SHP77 (cell line): ENCODE data around the gene TPM1.

Experiments
- DNase-seq, 2 experiments: peaks; one replicate each; lab custom pipeline; 2025; lab: John Stamatoyannopoulos, UW

The TPM1 gene

DNA sequence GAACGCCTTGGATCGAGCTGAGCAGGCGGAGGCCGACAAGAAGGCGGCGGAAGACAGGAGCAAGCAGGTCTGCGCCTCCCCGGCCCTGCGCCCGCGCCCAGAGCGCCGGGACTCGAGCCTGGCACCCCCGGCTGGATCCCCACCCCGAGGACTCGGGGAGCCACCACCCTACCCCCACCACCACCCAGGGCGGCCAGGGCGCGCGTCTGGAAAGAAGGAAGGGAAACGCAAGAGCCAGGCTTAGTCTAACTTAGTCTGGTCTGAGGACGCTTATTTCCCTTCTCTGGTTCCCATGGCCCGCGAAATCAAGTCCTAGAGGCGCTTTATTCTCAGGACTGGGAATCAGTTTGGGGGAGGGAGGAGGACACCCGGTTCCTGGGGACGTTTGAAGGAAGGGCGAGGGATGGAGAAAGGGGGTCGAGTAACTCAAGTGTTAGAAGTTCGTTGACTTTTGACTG, 359 bp downstream of the TPM1 start:
- no peak for DNase-seq

DNA sequence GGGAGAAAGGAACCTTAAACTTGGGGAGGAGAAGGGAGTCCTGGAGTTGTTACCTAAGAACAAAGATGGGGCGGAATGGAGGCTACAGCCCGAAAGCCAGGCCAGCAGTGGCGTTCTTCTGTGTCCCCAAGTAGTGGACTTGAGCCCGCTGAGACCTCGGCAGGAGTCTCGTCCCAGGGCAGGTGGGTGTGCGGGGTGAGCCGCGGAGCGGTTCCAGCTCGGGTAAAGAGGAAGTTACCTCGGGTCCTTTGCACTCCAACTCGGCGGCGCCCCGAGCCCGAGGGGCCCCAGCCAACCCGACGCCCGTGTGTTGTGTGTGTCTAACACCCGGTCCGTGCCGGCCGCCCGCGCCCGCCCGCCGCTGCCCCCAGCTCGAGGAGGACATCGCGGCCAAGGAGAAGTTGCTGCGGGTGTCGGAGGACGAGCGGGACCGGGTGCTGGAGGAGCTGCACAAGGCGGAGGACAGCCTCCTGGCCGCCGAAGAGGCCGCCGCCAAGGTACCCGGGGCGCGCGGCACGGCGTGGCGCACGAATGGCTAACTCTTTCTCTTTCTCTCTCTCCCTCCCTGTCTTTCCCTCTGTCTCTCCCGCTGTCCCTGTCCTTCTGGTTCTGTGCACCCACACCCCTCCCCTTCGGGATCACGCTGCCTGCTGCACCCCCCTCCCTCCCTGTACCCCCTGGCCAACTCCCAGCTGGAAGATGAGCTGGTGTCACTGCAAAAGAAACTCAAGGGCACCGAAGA, 959 bp downstream of the TPM1 start:
- DNase-seq, result no peak

DNA sequence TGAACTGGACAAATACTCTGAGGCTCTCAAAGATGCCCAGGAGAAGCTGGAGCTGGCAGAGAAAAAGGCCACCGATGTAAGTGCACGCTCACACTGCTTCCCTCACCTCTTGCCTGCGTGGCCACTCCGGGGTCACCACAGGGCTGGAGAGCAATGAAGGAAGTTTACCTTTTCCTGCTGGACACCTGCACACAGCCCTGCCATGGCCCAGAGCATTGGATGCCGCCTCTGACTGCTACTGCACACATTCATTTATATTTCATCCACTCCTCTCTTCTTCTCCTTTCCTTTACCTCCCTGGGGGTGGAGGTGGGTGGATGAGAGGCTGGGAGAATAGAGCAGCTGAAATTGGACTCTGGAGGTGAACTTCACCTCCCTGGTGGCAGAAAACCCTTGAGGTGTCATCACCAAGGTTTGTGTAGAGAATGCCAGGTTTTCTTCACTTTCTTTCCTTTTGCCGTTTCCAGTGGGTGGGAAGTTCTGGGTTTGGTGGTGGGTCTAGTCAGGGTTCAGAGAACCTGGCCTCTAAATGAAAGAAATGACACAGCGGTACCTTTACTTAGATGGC, 1.6 kb downstream of the TPM1 start:
- no peak for DNase-seq

DNA sequence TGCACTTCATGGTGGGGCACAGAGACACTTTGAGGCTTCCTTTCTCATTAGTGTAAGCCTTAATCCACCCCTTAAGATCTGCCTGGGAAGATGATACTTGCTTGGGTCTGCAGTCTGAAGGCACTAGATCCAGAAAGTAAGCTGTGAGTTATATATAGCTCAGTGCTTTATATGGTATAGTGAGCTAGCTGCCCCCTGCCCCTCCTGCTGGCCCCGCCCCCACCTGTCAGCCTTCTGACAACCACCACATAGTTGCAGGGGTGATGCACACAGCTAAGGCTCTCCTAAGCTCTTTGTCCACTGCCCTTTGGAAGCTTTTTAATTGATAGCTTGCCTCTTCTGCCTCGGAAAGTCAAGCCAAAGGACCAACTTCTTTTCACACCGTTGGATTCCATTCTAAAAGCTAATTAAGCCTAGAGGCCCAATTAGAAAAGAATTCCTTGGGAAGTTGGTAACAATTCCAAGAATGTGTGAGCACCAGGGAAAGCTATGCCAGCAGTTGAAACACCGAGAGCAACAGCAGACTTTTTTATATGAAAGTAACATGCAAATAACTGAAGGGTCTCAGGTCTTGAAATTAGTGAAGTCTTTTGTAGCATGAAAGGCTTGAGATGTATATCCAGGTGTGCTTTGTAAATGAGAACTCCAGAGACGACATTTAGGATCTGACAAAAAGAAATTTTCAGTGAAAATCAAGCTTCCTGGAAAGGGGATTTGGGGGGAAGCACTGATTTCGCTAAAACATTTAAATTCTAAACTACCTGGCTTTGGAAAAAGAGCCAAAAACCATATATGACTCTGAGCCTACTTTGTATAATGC, 2.3 kb downstream of the TPM1 start:
- no peak for DNase-seq

DNA sequence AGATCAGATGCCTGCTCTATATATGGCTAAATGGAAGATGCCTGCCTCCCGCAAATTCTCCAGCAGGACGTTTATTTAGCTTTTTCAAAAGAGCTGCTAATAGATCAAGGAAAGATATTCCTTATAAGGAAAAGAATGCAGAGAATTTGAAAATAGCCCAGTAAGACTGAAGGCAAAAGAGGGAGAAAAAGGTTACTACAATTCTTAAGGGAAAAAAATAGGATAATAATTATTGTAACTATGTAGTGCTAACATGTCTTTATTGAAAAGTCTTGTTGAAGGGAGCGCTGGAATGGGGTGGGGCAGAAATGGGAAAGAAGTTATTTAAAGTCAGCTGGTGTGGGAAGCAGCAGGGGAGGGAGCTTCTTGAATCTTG, 2.9 kb downstream of the TPM1 start:
- no peak for DNase-seq

DNA sequence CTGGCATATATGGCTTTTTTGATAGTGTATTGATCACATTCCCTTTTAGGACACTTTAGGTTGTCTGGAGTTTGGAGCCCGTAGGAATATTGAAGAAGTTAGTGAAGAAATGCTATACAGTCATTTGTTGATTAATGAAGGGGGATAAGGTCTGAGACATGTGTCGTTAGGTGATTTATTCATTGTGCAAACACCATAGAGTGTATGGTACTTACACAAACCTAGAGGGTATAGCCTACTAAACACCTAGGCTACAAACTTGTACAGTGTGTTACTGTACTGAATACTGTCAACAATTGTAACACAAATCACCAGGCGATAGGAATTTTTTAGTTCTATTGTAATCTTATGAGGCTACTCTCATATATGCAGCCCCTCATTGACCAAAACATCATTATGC, 3.3 kb downstream of the TPM1 start:
- no peak for DNase-seq

DNA sequence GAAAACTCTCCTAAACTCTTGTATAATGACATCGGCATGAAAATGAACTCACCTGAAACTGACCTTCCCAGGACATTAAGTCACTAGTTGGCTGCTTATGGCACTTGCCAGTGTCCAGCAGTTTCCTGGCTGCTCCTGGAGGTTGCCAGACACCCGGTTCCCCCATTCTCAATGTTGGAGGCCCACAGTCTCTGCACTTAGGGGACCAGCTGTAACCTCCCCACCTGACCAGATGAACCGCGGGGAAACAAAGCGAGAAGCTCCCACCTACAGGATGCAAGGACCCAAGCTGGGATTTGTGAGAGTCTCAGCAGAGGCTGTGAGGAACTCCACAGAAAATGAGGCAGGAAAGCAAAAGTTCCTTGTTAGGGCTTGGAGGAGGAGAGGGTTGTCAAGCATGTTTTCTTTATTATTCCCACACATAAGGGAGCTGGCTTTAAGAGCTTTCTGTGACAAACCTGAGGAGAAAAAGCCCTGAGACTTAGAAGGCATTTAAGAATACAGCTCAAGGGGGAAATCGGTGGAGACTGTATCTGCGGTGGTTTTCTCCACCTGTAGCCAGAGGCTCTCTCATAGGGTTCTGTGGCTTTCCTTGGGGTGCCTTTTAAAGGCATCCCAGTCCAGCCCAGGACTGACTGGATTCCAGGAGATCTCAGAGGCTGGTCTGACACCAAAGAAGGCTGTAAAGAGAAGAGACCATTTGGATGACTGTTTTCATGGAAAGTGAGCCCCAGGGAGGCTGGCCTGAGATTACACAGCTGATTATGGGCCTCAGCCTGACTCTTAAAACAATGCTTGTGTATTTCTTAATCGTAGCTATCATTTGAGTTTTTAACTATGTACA, 4.6 kb downstream of the TPM1 start:
- no peak for DNase-seq

DNA sequence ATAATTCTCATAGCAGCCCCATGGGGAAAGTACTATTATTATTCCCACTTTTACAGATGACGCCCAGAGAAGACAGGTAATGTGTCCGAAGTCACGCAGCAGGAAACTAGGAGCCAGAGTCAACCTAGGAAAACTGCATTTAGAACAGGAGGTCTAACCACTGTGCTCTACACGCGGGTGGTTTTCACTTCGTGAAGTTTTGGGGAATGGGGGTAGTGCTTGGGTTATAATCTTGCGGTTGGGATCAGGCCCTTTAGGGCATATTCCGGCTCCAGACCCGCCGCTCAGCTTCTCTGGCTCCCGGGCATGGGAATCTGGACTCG, 5.2 kb downstream of the TPM1 start:
- DNase-seq, result no peak

DNA sequence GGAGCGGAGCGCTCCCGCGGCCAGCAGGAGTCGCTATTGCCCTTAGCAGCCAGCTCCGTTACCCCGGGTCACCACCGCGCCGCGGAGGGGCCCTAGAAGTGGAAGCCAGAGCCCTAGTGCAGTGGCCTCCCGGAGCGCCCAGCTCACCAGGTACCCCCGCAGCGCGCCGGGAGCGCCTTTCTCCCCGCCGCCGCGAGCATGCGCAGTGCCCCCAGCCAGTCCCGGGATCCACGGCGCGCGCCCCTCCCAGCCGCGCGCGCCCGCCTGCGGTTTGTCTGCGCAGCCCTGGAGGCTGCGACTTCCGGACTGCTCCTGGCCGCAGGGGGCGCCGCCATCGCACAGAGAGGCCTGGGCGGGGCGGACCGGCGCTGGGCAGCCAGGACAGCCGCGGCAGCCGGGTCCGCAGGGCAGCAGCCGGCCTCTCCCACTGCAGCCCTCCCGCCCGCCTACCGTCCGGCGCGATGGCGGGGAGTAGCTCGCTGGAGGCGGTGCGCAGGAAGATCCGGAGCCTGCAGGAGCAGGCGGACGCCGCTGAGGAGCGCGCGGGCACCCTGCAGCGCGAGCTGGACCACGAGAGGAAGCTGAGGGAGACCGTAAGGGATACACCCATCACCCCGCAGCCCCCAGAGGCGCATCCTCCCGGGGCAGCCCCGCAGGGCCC, 5.7 kb downstream of the TPM1 start:
- DNase-seq, result peak; percentile 85 to 95

DNA sequence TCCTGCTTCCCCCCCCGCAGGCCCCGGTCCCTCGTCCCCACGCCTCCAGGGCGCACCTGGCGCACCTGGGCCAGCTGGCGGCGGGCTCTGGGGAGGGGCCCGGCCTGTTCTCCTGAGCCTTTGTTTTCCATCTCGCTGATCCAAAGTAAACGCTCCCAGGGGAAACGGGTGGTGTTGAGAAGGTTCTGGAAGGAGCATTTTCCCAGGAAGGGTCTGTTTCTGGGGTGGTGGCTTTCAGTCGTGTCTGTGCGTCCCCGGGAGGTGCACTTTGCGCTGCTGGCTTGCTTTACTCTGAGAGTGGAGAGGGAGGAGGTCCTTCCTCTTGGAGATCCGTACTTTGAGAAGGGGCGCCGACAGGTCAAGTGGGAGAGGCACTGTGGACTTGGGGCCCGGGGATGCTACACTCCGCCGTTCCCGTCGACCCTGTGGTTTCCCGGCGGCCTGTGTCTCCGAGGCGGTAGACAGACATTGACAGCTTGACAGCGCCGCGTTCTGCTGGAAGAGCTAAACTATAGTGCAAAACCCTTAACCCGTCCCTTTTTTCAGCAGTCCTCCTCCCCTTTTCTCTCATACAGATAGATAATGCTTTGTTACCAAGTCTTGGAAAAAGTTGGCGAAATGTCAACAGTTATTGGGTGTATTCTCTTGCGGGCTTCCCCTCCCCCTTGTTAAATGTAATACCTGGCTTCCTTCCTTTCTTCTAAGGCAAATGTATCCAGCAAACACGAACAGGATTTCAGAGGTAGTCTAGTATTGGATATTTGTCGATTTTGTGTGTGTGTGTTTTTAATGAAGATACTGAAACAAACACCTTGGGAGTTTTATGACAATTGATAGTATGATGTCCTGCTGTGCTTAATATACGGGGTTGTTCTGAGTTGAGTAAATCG, 6.5 kb downstream of the TPM1 start:
- peak; percentile 19 to 55 for DNase-seq

DNA sequence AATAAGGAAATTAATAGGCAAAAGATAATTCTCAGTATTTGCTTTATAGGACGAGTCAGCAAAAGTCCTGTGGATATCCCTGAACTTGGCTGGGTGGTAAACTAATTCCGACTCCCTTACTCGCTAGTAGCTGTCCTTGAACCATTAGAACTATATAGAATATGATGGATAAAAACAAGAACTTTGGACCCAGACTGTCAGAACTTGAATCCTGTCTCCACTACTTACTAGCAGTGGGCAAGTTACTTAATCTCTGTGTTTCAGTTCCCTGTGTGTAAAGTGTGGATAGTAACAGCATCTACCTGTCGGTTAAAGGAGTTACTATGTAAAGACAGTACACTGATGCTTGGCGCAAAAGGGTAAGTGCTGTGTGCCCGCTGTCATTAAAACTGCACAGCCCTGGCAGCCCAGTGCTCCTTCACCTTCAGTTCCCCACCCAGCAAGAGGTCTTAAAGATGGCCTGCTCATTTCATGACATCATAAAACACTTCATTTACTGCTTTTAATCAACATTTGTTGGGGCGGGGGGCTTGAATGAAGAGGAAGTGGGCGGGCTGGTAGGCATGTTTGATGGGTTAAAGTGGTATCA, 7.3 kb downstream of the TPM1 start:
- DNase-seq, result no peak

DNA sequence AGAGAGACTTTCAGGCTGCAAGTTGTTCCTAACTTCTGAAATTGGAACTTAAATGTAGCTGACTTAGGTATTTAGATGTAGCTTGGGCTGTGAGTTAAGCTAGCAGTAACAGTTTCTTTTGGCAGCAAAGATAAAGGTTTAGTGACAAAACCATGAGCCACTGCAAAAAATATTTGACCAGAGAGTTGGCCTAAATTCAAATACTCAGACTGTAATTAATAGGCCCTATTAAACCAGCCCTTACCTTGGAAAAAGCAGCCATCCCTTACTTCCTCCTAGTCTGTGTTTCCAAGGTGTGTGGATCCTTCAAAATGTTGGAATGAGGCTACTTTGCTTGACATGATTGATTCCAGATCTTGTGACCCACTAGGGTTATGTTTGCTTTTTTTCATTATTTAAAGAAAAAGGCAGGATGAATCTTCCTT, 8.2 kb downstream of the TPM1 start:
- no peak for DNase-seq

DNA sequence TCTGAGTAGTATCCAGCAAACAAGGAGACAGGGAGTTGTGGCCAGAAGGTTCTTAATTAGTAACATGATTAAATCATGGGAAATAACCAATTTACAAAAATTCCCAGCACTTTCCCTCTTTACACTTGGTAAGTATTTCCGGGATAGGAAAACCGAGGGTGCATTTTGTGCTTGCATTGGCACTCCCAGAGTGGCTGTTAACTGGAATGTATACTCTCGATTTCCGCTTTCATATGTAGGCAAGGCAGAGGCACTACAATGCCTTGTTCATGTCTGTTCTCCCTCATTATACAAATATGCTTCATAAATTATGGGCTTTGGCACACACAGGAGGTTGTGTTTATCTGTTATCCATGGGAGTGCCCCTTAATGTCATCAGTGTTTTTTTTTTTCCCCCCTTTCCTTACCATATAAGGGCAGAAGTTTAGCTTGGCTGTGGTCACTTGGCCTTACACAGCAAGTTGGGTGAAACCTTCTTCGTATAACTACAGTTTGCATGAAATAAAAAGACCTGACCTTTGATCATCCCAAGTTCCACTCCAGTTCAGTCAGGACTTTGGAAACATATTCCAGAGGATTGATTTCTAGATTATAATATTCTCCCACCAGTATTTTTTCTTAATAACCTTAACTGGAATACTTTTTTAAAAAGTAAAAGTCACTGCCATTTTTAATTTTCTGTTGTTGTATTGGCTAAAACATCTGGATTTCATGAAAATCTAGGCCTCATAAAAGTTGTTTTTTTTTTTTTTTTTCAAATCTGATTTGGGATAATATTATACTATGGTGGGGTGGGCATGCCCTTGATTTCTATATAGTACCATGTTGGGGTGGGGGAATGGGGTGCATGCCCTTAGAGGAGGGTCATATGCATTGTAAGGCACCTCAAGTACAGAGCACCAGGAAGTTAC, 8.9 kb downstream of the TPM1 start:
- DNase-seq, result peak; percentile 49 to 60

DNA sequence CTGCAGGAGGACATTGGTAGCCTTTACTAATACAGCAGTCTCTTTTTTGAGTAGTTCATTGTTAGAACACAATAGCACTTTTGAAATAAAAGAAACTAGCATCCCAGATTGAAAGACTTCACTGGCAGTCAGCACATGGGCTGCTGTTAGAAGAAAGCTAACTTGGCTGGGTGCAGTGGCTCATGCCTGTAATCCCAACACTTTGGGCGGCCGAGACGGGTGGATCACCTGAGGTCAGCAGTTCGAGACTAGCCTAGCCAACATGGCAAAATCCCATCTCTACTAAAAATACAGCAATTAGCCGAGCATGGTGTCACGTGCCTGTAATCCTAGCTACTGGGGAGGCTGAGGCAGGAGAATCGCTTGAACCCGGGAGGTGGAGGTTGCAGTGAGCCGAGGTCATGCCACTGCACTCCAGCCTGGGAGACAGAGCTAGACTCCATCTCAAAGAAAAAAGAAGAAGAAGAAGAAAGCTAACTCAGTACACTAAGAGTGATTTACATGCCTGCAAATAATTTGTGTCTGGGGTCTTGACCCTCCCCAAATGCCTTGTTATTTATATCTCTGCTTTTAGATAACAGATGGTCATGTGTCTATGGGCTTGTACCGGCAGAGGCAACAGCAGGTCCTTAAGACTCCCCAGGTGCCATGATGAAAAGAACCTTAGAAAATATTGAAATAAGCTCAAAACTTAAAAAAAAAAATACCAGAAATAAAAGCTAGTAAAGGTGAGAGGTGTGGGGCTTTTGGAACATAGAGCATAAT, 9.7 kb downstream of the TPM1 start:
- DNase-seq, result no peak

DNA sequence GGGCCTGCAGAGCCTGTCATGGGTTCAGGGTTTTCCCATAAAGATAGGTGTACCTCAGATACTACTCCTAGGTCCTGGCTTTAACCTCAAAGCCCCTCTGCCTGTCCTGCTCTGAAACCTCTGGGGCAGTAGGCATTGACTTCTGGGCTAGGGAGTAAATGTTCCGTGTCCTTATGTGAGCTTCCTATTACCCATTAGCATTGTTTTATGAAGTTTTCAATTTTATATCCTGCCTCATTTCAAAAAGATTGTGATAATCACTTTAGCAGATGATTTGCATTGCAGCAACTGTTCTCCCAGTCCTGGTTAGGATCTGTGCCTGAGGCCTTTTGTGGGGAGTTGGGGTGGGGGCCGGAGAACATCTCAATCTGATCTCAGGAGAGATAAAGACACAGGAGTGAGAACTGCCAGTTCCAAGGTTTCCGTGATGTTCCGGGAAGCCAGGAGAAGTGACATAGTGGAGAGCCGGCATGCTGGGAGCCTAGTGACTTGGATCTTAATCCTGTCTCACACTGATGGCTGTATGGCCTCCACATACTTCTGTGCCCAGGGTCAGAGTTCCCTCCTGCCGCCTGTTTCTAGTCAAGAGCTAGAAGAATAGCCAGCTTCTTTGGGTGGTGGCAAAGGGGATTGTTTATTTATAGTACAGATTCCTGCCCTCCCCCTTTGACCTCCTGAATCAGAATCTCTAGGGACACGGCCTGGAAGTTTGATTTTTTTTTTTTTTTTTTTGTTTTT, 10.6 kb downstream of the TPM1 start:
- DNase-seq, result no peak

DNA sequence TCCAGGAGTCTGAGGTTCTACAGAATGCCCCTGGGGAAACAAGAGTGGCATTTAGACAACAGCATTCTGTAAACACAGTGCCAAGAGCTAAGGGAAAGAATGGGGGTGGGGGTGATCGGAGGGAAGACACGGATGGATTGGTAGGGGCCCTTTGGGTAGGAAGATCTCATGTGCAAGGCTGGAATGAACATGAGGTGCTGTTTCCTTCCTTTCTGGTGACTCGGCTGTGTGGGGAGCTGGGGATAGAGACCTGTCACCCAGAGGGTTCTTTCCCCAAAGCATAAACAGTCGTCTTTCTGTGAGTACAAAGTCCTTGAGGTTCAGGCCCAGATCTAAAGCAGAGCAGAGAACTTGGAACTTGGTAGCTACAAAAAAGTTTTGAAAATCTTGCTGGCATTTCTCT, 11.7 kb downstream of the TPM1 start:
- DNase-seq, result no peak

DNA sequence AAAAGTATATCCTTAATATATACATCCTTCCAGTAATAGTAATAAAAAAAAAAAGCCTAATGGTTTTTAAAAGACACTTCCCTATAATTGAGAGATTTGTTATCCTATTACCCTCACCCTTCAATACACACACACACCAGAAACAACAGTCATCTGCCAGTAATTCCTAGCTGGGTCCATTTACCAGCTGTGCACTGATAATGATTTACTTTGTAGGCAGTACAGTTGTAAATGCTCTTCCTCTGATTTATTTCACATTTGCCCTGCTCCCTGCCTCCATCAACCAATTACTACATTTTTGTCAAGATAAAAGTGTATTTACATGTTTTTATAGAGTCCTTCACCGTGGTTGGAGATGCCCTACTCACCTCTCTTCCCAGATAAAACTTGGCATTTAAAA, 12.4 kb downstream of the TPM1 start:
- peak in 1 of 2 experiments; percentile 13 for DNase-seq

DNA sequence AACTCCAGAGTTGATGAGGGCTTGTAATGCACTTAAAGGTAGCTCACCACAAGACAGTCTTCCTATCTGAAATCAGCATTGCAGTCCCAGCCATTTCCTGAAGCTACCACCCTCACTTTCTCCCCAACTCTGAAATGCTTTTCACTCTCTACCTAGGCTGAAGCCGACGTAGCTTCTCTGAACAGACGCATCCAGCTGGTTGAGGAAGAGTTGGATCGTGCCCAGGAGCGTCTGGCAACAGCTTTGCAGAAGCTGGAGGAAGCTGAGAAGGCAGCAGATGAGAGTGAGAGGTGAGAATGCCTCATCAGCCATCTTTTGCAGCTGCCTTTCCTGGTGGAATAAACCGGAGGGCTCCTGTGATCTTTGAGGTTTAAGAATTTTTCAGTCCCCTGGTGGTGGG, 14.3 kb downstream of the TPM1 start:
- DNase-seq, result peak; percentile 33 to 70
